Measurements from ENCODE around the gene RRP1. TPM values are rescaled to one million over a fixed set of nuclear protein-coding genes. Genes with fewer than 3 reads are reported as not detected.

RRP1 gene
- total and polyA plus RNA-seq, 2 of the 13 experiments (the other 11 are each of a cell fraction or from before 2014, with no cell fraction given) = 20.1 to 35.1 TPM

- in situ Hi-C loops (cut with HindIII; ENCODE audit: extremely low pct_ligation_motif_present, low pct_unique_long_range_greater_than_20kb) = no loop called here
- Histone ChIP-seq H2AFZ (ENCODE audit: low read length) (no peak overlapping the region), H3K4me3 (replicated peaks in 1 of 3; ENCODE audit: insufficient read depth in 1 of 3, low read depth in 2 of 3, low read length in 3 of 3) (peak overlapping the region in 2 of 3 experiments; percentile 23 to 41; a peak in 3 of 6 replicates), H4K20me1 (ENCODE audit: insufficient read depth, low read length) (no peaks in the 10 kb centered on the region), H3K4me2 (ENCODE audit: low read depth, low read length) (peak overlapping the region; percentile 62), H3K9me3 (ENCODE audit: low read length) (no peaks in the 10 kb centered on the region), H3K9ac (ENCODE audit: insufficient read depth, low read depth, low read length) (peak overlapping the region; percentile 19; the same call in 1 of the 2 replicates), H3K36me3 (replicated peaks in 1 of 2; ENCODE audit: control insufficient read depth in 1 of 2, insufficient read depth in 2 of 2, low read length in 2 of 2) (no peaks in the 10 kb centered on the region), H3K4me1 (ENCODE audit: insufficient read depth, low read length) (peaks cover 66% of the 10 kb centered on the region), H3K79me2 (ENCODE audit: insufficient read depth, low read length) (no peaks in the 10 kb centered on the region), H3K27ac (ENCODE audit: extremely low read length, insufficient read depth, low read length) (peak overlapping the region; percentile 76), H3K27me3 (ENCODE audit: control insufficient read depth in 1 of 2, insufficient read depth in 2 of 2, low read length in 2 of 2) (no peaks in the 10 kb centered on the region)
- CTCF ChIA-PET (ENCODE audit: low intra/inter-chr PET ratio, low total read pairs) = no interaction called here
- peak; percentile 96 for DNase-seq (ENCODE audit: low spot score)
- WGBS (ENCODE audit: low lambda C conversion rate) = 10% methylated on average over 17 of the region's 17 CpGs
- FAIRE-seq = peak; percentile 100
- ATAC-seq = peak; percentile 87
- intact Hi-C loops (cut with micrococcal nuclease; ENCODE audit: unreplicated experiment) = no loop called here
- POLR2A ChIA-PET = interaction anchor here (0.7 to 1.6 kb wide), 3 partner anchors 9 to 55 kb away, joined by 3 to 18 read pairs (median 4); no protein-coding TSS in a partner anchor
- BruUV-seq (replicated peaks) = no TSS peak
- TF ChIP-seq GABPB1 (CRISPR knock-in tag; IDR thresholded peaks at IDR 0.05) (peak; percentile 31; the same call in 1 of the 2 replicates), HNRNPUL1 (IDR thresholded peaks at IDR 0.05; ENCODE audit: low read depth, low read length) (no peak), JDP2 (CRISPR knock-in tag; IDR thresholded peaks at IDR 0.05; ENCODE audit: borderline replicate concordance) (no peak), SIN3A (IDR thresholded peaks at IDR 0.05; ENCODE audit: borderline replicate concordance, low read depth, low read length) (no peak), UBTF (CRISPR knock-in tag; IDR thresholded peaks at IDR 0.05) (peak; percentile 54), ZBTB43 (CRISPR knock-in tag; conservative IDR thresholded peaks at IDR 0.05) (peak; percentile 78), ZNF713 (CRISPR knock-in tag; IDR thresholded peaks at IDR 0.05) (no peak), ELK4 (CRISPR knock-in tag; IDR thresholded peaks at IDR 0.05; ENCODE audit: borderline replicate concordance) (no peak), REL (CRISPR knock-in tag; conservative IDR thresholded peaks at IDR 0.05) (no peak), ZNF746 (CRISPR knock-in tag; IDR thresholded peaks at IDR 0.05) (peak; percentile 85), ZNF280B (CRISPR knock-in tag; IDR thresholded peaks at IDR 0.05; ENCODE audit: borderline replicate concordance) (no peak), ZNF678 (CRISPR knock-in tag; IDR thresholded peaks at IDR 0.05) (no peak), ZNF775 (CRISPR knock-in tag; IDR thresholded peaks at IDR 0.05; ENCODE audit: borderline replicate concordance) (no peak), ATF7-NPFF (CRISPR knock-in tag; IDR thresholded peaks at IDR 0.05; ENCODE audit: low read depth) (no peak), ZNF329 (CRISPR knock-in tag; IDR thresholded peaks at IDR 0.05; ENCODE audit: low read depth) (peak; percentile 42; the same call in 1 of the 2 replicates), PHF21A (CRISPR knock-in tag; IDR thresholded peaks at IDR 0.05) (peak; percentile 95)
Observed at GRCh38 chr21:43783098-43783700, 6.2 kb upstream of the RRP1 start.
